ENCODE data around the gene SCGB1D2. TPM values are rescaled to one million over a fixed set of nuclear protein-coding genes. Genes with fewer than 3 reads are reported as not detected.

The SCGB1D2 gene
- total RNA-seq, 1 donor from 2014 or later = not detected

GRCh38 chr11:62256281-62256680, 14.2 kb downstream of the SCGB1D2 start:
- no peak for DNase-seq (ENCODE audit: extremely low read depth, low read depth, low spot score)

GRCh38 chr11:62260261-62260953, 18.4 kb downstream of the SCGB1D2 start:
- no peak for DNase-seq (ENCODE audit: extremely low read depth, low read depth, low spot score)

- DNase-seq (ENCODE audit: extremely low read depth, low read depth, low spot score) = peak; percentile 34
Observed at GRCh38 chr11:62264004-62264403, 22.0 kb downstream of the SCGB1D2 start.

- DNase-seq (ENCODE audit: extremely low read depth, low read depth, low spot score) = no peak
Observed at GRCh38 chr11:62266558-62266957, 24.5 kb downstream of the SCGB1D2 start.

GRCh38 chr11:62267050-62267449, 25.0 kb downstream of the SCGB1D2 start:
- DNase-seq (ENCODE audit: extremely low read depth, low read depth, low spot score) = no peak

- no peak for DNase-seq (ENCODE audit: extremely low read depth, low read depth, low spot score)
Observed at GRCh38 chr11:62267576-62267975, 25.5 kb downstream of the SCGB1D2 start.

GRCh38 chr11:62269654-62270278, 27.7 kb downstream of the SCGB1D2 start, which contains the start of gene SCGB2A2:
Gene SCGB2A2, plus strand, starts transcription at chr11:62270158. Its CDS starts 59 bp downstream, at chr11:62270217.
- DNase-seq (ENCODE audit: extremely low read depth, low read depth, low spot score) = no peak

- no peak for DNase-seq (ENCODE audit: extremely low read depth, low read depth, low spot score)
Observed at GRCh38 chr11:62273284-62273683, 31.2 kb downstream of the SCGB1D2 start.

- no peak for DNase-seq (ENCODE audit: extremely low read depth, low read depth, low spot score)
Observed at GRCh38 chr11:62273789-62274275, 31.8 kb downstream of the SCGB1D2 start.

GRCh38 chr11:62280452-62280851, 38.4 kb downstream of the SCGB1D2 start:
- no peak for DNase-seq (ENCODE audit: extremely low read depth, low read depth, low spot score)

Other genes starting within 250 kb of the SCGB1D2 start
- gene INCENP, start 118.2 kb upstream of the SCGB1D2 start, total RNA-seq = 16.9 and 26.5 TPM in 2 replicates
- not detected in 2 replicates for gene SCGB1D1, start 52.0 kb upstream of the SCGB1D2 start, total RNA-seq
- gene SCGB2A1, start 33.6 kb upstream of the SCGB1D2 start, total RNA-seq = not detected in 2 replicates
- not detected in 2 replicates for gene SCGB2A2, start 27.9 kb downstream of the SCGB1D2 start, total RNA-seq
- not detected in 2 replicates for gene SCGB1D4, start 56.8 kb downstream of the SCGB1D2 start, total RNA-seq
- 7.8 and 41.4 TPM in 2 replicates for gene ASRGL1, start 95.2 kb downstream of the SCGB1D2 start, total RNA-seq
- gene SCGB1A1, start 176.8 kb downstream of the SCGB1D2 start, total RNA-seq = not detected in 2 replicates

All from glomerular endothelial cell (primary cell).